Measurements from ENCODE around the gene ARGLU1. TPM values are rescaled to one million over a fixed set of nuclear protein-coding genes. Genes with fewer than 3 reads are reported as not detected.

Gene ARGLU1
- total RNA-seq, 1 experiment from 2014 or later: 96.9 TPM

DNA sequence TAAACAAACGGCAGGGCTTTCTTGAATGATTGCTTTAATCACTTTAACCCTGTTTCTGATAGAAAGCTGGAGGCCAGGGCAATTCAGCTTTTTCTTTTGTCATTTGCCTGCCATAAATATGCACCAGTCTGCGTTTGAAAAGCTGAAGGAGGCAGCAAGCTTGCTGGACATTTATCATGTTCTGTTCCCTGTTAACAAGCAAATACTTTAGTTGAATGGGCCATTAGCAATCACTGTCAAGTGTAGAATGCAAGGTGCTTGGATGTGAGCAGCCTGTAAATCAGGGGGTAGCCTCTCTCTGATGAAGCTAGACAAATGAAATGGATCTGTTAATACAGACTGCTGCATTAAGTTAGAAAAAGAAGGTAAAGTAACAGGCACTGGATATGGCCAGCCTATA lies 40.1 kb downstream of the ARGLU1 start:
- Histone ChIP-seq H3K27me3 (ENCODE audit: insufficient read depth, low read length) (no peaks in the 10 kb centered on the region), H3K27ac (ENCODE audit: insufficient read length, low read depth, low read length) (no peak overlapping the region), H4K5ac (ENCODE audit: insufficient read length, low read depth, low read length) (no peak overlapping the region), H3K79me1 (ENCODE audit: insufficient read depth, low read depth, low read length, poor library complexity, severe bottlenecking) (no peaks in the 10 kb centered on the region), H3K14ac (ENCODE audit: insufficient read depth, low read length) (no peak overlapping the region), H3K23me2 (ENCODE audit: insufficient read length, low read depth, low read length, poor library complexity, severe bottlenecking) (no peaks in the 10 kb centered on the region), H3K18ac (ENCODE audit: insufficient read length, low read depth, low read length) (no peak overlapping the region), H2BK120ac (ENCODE audit: low read depth, low read length, poor library complexity, severe bottlenecking) (no peak overlapping the region), H2AK5ac (ENCODE audit: insufficient read length, low read length) (no peak overlapping the region), H2BK5ac (ENCODE audit: insufficient read length, low read length) (no peak overlapping the region), H4K20me1 (ENCODE audit: control insufficient read depth, insufficient read depth, insufficient read length) (no peaks in the 10 kb centered on the region), H3K9ac (ENCODE audit: extremely low read depth, insufficient read length, low read length) (no peak overlapping the region), H3K4ac (ENCODE audit: low read depth, low read length) (no peak overlapping the region), H3K4me1 (ENCODE audit: insufficient read depth, low read length) (peaks cover 34% of the 10 kb centered on the region), H3K4me2 (ENCODE audit: insufficient read depth, insufficient read length, low read length) (no peak overlapping the region), H2BK20ac (ENCODE audit: low read depth, low read length, poor library complexity, severe bottlenecking) (no peak overlapping the region), H3K23ac (ENCODE audit: insufficient read length, low read depth, low read length) (no peak overlapping the region), H2BK15ac (ENCODE audit: low read depth, low read length) (no peak overlapping the region), H3T11ph (ENCODE audit: low read length) (no peak overlapping the region), H3K56ac (ENCODE audit: insufficient read length, low read depth, low read length) (no peak overlapping the region), H4K8ac (replicated peaks; ENCODE audit: insufficient read length, low read depth, low read length) (no peak overlapping the region), H4K91ac (ENCODE audit: insufficient read length, low read depth, low read length) (no peak overlapping the region), H2BK12ac (ENCODE audit: insufficient read length, low read depth, low read length) (no peak overlapping the region), H3K79me2 (ENCODE audit: insufficient read depth, low read length) (peaks cover 11% of the 10 kb centered on the region; the same call in 1 of the 2 replicates), H2AFZ (ENCODE audit: low read length) (no peak overlapping the region), H3K9me3 (ENCODE audit: control insufficient read depth, low read depth, low read length) (no peaks in the 10 kb centered on the region)
- Mint-ChIP-seq H3K27me3 (ENCODE audit: low read depth) (peaks cover 28% of the 10 kb centered on the region), H3K4me3 (no peak overlapping the region), H3K4me1 (peaks cover 85 to 86% of the 10 kb centered on the region in 2 experiments), H3K36me3 (ENCODE audit: insufficient read depth in 1 of 3, low read depth in 3 of 3) (no peaks in the 10 kb centered on the region), H3K27ac (no peak overlapping the region), H3K9me3 (no peaks in the 10 kb centered on the region)
- DNase-seq: no peak
- no CpG with 5 or more reads among the region's 2 CpGs for WGBS (ENCODE audit: extremely low coverage, insufficient read length, low lambda C conversion rate)
- TF ChIP-seq, protein P1, sequence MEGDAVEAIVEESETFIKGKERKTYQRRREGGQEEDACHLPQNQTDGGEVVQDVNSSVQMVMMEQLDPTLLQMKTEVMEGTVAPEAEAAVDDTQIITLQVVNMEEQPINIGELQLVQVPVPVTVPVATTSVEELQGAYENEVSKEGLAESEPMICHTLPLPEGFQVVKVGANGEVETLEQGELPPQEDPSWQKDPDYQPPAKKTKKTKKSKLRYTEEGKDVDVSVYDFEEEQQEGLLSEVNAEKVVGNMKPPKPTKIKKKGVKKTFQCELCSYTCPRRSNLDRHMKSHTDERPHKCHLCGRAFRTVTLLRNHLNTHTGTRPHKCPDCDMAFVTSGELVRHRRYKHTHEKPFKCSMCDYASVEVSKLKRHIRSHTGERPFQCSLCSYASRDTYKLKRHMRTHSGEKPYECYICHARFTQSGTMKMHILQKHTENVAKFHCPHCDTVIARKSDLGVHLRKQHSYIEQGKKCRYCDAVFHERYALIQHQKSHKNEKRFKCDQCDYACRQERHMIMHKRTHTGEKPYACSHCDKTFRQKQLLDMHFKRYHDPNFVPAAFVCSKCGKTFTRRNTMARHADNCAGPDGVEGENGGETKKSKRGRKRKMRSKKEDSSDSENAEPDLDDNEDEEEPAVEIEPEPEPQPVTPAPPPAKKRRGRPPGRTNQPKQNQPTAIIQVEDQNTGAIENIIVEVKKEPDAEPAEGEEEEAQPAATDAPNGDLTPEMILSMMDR (conservative IDR thresholded peaks at IDR 0.05): no peak
